ENCODE data around the gene CDC6. TPM values are rescaled to one million over a fixed set of nuclear protein-coding genes. Genes with fewer than 3 reads are reported as not detected.

CDC6 gene
- total RNA-seq, 1 donor from 2014 or later, result 8.8 TPM

DNA sequence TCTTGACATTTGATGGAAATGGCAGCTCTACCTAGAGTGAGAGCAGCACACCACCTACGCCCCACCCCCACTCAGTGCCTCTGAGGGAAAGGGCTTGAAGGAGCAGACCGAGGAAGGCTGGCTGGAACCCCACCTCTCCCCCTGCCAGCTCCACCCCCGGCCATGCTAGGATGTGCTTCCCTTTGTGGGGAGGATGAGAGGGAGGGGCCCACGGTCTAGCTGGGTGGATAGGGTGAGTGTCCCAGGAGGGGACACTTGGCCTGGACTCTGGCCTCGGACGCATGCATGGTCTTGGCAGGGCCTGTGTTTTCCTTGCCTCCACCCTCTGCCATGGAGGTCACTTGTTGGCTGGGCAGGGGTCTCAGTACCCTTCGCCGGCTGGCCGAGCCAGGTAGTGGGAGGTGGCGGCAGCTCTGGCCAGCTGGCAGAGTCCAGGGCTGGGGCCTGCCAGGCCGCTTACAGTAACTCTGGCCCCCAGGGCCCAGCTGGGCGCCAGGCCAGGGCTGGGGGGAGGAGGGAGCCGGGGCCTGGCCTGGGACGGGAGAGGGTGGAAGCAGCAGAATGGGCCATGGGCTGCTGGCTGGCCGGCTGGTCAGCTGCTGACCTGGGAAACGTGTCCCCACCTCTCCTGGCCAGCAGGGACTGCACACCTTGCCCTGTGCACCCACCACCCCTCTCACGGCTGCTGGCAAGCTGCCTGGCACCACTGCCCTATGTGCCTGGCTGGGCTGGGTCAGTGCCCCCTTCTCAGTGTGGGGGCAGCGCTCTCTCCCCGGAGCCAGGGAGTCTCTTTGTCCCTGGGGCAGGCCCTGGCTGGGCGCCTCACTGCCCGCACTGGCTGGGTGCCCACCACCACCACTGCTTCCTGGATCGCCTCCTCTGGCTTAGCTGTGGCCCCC is 44.3 kb downstream of the CDC6 start:
- Histone ChIP-seq H3K4me3 (ENCODE audit: low read depth, low read length) (no peak overlapping the region), H3K27me3 (ENCODE audit: control insufficient read depth, insufficient read depth, low read length) (no peaks in the 10 kb centered on the region), H3K36me3 (ENCODE audit: control insufficient read depth, insufficient read depth, low read length) (no peaks in the 10 kb centered on the region)
- TF ChIP-seq, protein P1, sequence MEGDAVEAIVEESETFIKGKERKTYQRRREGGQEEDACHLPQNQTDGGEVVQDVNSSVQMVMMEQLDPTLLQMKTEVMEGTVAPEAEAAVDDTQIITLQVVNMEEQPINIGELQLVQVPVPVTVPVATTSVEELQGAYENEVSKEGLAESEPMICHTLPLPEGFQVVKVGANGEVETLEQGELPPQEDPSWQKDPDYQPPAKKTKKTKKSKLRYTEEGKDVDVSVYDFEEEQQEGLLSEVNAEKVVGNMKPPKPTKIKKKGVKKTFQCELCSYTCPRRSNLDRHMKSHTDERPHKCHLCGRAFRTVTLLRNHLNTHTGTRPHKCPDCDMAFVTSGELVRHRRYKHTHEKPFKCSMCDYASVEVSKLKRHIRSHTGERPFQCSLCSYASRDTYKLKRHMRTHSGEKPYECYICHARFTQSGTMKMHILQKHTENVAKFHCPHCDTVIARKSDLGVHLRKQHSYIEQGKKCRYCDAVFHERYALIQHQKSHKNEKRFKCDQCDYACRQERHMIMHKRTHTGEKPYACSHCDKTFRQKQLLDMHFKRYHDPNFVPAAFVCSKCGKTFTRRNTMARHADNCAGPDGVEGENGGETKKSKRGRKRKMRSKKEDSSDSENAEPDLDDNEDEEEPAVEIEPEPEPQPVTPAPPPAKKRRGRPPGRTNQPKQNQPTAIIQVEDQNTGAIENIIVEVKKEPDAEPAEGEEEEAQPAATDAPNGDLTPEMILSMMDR (IDR thresholded peaks at IDR 0.05; ENCODE audit: insufficient read depth, low read length, poor library complexity, severe bottlenecking), result no peak
- no peak for DNase-seq (ENCODE audit: low read depth)

DNA sequence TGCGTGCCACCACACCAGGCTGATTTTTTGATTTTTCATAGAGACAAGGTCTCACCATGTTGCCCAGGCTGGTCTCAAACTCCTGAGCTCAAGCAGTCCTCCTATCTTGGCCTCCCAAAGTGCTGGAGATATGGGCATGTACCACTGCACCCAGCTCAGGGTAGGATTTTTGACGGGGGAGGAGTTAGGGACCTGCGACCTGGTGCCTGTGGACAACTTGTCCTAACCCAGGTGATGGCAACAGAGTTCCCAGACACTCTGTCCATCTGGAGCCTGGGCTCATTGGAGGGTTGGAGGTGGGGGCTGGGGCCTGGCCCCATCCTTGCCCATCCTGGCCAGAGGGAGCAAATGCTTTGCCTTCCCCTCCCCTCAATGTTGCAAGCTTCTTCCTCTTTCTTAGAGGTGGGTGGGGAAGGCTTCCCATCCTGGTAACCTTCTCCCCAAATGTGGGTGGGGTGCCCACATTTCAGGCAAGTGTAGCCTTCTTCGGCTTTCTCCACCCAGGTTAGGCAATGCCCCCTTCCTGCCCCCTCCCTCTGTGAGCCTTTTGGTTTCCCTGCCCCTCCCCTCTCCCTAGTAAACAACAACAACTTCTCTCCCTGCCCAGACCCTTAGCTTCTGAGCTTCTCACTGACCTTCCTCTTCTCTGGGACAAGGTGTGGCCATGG is 46.2 kb downstream of the CDC6 start:
- Histone ChIP-seq H3K27me3 (ENCODE audit: control insufficient read depth, insufficient read depth, low read length) (no peaks in the 10 kb centered on the region), H3K4me3 (ENCODE audit: low read depth, low read length) (no peak overlapping the region), H3K36me3 (ENCODE audit: control insufficient read depth, insufficient read depth, low read length) (no peaks in the 10 kb centered on the region)
- TF ChIP-seq, protein P1 (IDR thresholded peaks at IDR 0.05; ENCODE audit: insufficient read depth, low read length, poor library complexity, severe bottlenecking), result no peak
- DNase-seq (ENCODE audit: low read depth), result no peak

- TF ChIP-seq, protein P1 (IDR thresholded peaks at IDR 0.05; ENCODE audit: insufficient read depth, low read length, poor library complexity, severe bottlenecking), result no peak
- no peaks in the 10 kb centered on the region for H3K27me3 ChIP-seq (ENCODE audit: control insufficient read depth, insufficient read depth, low read length)
- H3K36me3 ChIP-seq (ENCODE audit: control insufficient read depth, insufficient read depth, low read length), result peaks cover 2% of the 10 kb centered on the region
- no peak overlapping the region for H3K4me3 ChIP-seq (ENCODE audit: low read depth, low read length)
- no peak for DNase-seq (ENCODE audit: low read depth)
Measured at GRCh38 chr17:40335620-40336019, 47.9 kb downstream of the CDC6 start.

DNA sequence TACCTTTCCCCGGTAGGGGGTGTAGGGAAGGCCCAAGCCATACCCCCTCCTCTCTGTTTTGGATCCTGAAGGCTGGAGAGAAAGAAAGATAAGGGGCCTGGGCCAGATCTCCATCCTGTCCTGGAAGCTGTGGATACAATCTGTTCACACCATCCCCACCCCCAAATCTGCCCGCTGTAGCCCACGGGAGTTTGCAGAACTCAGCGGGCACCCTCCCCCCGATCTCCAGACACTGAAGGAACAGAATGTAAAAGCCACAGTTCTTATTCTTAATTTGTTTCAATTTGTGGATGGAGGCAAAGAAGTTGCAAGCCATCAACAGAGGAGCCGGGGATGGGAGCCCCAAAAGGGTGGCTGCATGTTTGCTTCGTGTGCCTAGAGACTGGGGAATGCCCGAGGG is 49.7 kb downstream of the CDC6 start:
- Histone ChIP-seq H3K36me3 (ENCODE audit: control insufficient read depth, insufficient read depth, low read length) (peaks cover 2% of the 10 kb centered on the region), H3K4me3 (ENCODE audit: low read depth, low read length) (no peak overlapping the region), H3K27me3 (ENCODE audit: control insufficient read depth, insufficient read depth, low read length) (no peaks in the 10 kb centered on the region)
- DNase-seq (ENCODE audit: low read depth), result no peak
- TF ChIP-seq, protein P1 (IDR thresholded peaks at IDR 0.05; ENCODE audit: insufficient read depth, low read length, poor library complexity, severe bottlenecking), result no peak

DNA sequence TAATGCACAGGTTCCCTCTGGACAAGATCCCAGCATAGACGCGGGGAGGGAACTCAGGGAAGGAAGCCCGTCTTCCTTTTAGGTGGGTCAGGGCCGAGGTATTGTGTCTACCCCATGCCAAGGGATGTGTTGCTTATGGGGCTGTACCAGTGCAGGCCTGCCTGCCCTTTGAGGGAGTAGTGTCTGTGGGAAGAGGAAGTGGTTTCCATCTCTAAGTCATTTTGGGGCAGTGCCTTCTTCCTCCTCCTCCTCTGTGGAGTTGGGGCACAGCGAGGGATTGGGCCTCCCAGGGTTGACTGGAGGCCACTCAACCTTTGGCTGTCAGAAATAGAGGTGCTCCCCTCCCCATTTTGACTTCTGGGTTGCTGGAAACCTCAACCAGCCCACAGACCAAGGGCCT is 50.4 kb downstream of the CDC6 start:
- no peak overlapping the region for H3K4me3 ChIP-seq (ENCODE audit: low read depth, low read length)
- peaks cover 2% of the 10 kb centered on the region for H3K36me3 ChIP-seq (ENCODE audit: control insufficient read depth, insufficient read depth, low read length)
- DNase-seq (ENCODE audit: low read depth), result no peak
- no peaks in the 10 kb centered on the region for H3K27me3 ChIP-seq (ENCODE audit: control insufficient read depth, insufficient read depth, low read length)
- TF ChIP-seq, protein P1 (IDR thresholded peaks at IDR 0.05; ENCODE audit: insufficient read depth, low read length, poor library complexity, severe bottlenecking), result no peak
